HUDEP-2 (cell line): Measurements from ENCODE around the gene CWC27.

ENCODE experiments used
- DNase-seq, 76 experiments: peaks; one replicate each; lab custom pipeline; 2025; ENCODE audit not compliant: unreplicated experiment in 76 of 76; lab: John Stamatoyannopoulos, UW

CWC27 gene

DNA sequence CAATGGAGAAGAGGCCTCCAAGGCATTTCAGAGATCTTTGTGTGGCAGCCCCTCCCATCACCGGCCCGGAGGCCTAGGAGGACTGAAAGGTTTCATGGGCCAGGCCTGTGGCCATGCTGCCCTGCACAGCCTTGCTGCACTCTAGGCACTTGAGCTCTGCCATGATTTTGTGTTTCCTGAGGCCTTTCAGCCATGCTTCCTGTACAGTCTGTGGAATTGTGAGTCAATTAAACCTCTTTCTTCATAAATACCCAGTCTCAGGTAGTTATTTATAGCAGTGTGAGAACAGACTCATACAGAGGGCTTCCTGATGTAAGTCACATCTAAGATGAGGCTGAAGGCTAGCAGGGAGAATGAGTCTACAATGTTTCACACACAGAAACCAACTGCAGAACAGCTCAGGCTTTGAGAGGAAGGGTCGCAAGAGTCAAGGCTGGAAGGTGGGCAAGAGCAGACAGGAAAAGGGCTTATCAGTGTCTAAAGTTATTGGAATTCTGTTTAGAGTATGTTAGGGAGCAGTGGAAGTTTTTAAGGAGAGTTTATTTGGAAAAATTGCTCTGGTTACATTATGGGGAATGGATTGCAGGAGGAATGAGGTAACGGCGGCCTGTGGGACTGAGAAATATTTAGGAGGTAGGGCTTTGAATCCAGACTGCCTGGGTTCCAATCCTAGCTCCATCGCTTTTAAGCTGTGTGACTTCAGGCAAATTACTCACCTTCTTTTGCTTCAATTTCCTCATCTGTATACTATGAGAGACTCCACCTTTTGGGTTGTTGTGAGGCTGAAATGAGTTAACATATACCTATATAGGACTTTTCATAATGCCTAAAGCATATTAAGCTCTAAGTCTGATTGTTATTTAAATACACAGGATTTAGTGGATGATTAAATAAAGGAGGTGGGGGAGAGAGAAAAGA is 291.2 kb downstream of the CWC27 start:
- no peak for DNase-seq

DNA sequence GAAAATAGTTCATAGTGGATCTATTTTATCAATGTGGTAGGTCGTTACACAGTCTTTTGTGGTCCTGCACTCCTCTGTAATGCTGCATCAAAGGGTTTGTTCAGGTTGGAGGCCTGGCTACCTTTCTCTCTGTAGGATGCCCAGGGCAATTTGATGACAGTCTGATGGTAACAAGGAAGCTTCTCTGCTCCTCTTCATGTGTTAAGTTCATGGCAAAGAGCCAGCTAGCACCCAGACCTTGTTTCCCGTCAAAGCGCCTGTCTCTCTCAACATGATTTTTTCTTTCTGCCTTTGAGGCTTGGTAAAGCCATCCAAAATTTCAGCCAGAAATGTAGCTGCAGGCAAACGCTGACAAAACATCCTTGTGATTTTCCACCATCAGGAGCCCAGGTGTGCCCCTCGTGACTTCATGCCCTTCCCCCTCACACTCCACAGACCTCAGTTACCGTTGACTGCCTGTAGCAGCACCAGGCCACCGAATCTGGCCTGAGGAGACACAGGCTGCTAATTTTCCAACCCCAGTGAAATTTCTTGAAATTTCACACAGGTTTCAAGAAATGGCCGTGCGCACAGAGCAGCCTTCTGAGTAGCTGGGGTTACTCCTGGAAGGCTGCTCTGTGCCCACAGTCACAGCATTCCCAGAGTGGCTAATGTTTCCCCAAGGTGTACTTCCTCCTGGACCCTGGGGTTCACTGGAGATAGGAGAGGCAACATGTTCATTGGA is 292.7 kb downstream of the CWC27 start:
- DNase-seq: no peak

DNA sequence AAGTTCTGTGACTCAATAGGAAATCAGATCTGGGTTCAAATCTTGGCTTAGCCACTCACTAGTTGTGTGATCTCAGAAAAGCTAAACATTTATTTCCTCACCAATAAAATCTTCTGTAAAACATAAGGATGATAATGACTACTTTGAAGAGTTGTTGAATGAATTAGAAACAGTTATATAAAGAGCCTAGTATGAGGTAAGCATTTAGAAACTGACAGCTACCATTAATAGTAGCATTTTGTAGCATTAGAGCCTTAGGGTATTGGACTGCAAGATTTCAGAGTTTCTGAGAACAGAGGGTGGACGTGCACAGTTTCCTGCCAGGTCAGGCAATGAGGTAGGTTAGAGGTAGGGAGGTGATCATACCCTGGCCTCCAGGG is 293.2 kb downstream of the CWC27 start:
- no peak for DNase-seq

DNA sequence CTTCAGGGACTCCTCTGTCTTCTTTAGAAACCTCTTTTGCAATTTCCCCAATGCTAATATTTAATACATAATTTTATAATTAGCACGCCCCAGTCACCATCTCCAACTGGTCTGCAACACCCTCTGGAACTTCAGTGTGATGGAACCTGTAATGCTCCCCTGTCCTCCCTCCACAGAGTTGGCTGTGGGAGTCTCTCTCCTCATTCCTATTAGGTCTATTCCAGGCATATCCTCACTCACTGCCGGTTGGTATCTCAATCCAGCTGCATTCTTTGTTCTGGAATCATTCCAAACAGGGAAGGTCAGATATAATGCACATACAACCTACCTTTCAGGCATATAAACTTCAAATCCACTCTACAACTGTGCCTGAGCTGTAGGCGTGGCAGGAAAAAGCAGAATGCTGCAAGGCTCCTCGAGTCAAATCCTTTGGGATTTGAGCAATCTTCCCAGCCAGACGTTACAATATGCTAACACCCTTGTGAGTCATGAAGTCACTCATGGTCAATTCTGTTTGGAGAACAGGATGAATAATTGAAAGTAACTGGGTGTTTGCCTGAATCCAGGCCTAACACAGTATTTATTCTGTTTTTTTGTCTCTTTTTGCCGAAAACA is 293.8 kb downstream of the CWC27 start:
- DNase-seq: no peak

DNA sequence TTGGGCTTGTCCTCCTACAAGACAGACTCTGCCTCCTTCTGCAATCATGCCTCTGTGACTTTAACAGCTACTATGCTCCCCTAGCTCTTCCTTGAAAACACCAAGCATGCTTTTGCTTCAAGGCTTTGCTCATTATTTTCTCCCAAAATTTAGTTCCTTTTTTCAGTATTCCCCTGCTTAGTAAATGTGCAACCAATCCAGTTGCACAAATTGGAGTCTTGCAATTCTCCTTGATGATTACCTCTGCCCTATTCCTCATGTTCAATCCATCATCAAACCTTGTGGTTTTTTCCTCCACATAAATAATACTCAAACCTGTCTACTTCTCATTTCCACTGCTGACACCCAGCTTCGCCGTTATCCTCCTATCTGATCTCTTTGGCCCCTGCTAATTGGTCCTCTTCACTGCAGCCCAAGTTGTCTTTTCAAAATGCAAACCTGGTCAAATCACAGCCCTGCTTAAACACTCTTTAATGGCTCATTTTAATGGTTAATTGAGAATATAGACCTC is 296.3 kb downstream of the CWC27 start:
- DNase-seq: no peak

DNA sequence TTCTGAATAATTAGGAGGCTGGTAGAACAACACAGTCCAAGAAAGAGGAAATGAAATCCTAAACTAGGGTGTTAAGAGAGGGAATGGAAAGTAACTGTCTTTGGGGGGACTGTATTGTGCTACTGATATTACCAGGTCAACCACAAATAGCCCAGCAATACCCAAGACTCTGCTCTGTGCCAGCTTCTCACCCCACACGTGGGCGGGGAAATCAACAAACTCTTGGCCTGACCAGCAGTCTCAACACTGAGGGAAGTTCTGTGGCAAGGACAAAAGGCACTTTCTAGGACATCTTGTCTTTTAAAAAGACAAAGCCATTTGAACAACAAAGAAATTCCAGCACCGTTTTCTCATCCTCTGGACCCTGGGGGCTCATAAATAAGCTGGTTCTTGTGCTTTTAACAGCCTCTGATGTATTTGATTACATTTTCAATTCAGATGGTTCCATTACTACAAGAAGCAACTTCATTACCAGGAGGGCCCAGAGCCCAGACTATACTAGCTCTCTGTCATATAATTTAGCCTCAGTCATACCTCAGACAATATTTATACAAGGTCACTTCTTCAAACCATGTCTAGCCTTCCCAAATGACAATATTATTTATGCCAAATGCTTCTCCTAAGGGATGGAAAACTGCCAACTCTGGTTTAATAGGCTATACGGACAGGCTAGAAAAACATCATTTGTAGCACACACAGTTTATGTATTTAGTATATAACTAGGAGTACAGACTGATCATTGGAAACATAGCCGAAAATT is 297.8 kb downstream of the CWC27 start:
- DNase-seq: peak in 10 of 76 experiments; percentile 2 to 38 (median 8)

DNA sequence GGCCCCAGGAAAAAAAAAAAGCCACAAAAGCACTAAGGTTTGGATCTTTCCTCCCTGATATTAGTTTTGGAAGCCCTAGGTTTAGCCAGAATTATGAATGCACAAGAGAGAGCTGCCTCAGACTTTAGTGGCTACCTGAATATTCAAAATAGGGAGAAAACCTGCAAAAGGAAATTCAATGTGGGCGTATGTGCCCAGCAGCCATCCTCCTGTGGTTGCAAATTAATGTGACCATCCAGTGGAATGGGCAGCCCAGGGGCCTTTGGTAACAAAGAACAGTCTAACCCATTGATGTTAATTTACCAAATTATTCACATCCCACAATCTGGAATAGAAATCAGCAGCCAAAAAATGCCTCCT is 298.4 kb downstream of the CWC27 start:
- DNase-seq: no peak
